Mesendoderm (in vitro differentiated cells): ENCODE data around the gene FGF18.

ENCODE experiments used
- DNase-seq: peaks from one replicate; pipeline ENCODE4 v3.0.0; 2013
- H2AK5ac ChIP-seq: 2 replicates; pipeline ENCODE4 v1.6.1; 2013; ENCODE audit warnings: low read length, inconsistent platforms
- H2BK120ac ChIP-seq: 2 replicates; pipeline ENCODE4 v1.6.1; 2013; ENCODE audit warnings: low read depth, mild to moderate bottlenecking, low read length, moderate library complexity, mixed read lengths
- H2BK15ac ChIP-seq: replicated peaks from 2 replicates; pipeline ENCODE4 v1.6.1; 2013; ENCODE audit warnings: low read depth, mild to moderate bottlenecking, moderate library complexity
- H2BK5ac ChIP-seq: 2 replicates; pipeline ENCODE4 v1.6.1; 2013; ENCODE audit warnings: low read length, inconsistent platforms
- H3K18ac ChIP-seq: 2 replicates; pipeline ENCODE4 v1.6.1; 2013; ENCODE audit warnings: mild to moderate bottlenecking, low read length, mixed read lengths
- H3K23ac ChIP-seq: one replicate; pipeline ENCODE4 v1.6.1; 2013; ENCODE audit warnings: low read length
- H3K27ac ChIP-seq: 2 replicates; pipeline ENCODE4 v1.5.1; 2013; ENCODE audit warnings: low read depth, mild to moderate bottlenecking, inconsistent platforms, low read length, moderate library complexity
- H3K27me3 ChIP-seq: 2 replicates; pipeline ENCODE4 v1.6.1; 2013; ENCODE audit warnings: low read length, control low read depth, mild to moderate bottlenecking, inconsistent platforms; ENCODE audit not compliant: insufficient read depth, poor library complexity
- H3K36me3 ChIP-seq: 2 replicates; pipeline ENCODE4 v1.6.1; 2013; ENCODE audit warnings: low read length, inconsistent platforms; ENCODE audit not compliant: control insufficient read depth, insufficient read depth
- H3K4ac ChIP-seq: one replicate; pipeline ENCODE4 v1.6.1; 2013; ENCODE audit warnings: low read depth, mild to moderate bottlenecking, low read length, moderate library complexity
- H3K4me1 ChIP-seq: 2 replicates; pipeline ENCODE4 v1.6.1; 2013; ENCODE audit warnings: low read depth, low read length, inconsistent platforms; ENCODE audit not compliant: control insufficient read depth
- H3K4me2 ChIP-seq: 2 replicates; pipeline ENCODE4 v1.6.1; 2013; ENCODE audit warnings: low read length
- H3K4me3 ChIP-seq: 2 replicates; pipeline ENCODE4 v1.5.1; 2013; ENCODE audit warnings: mild to moderate bottlenecking, low read length
- H3K56ac ChIP-seq: one replicate; pipeline ENCODE4 v1.6.1; 2013; ENCODE audit warnings: low read length
- H3K79me1 ChIP-seq: 2 replicates; pipeline ENCODE4 v1.6.1; 2013; ENCODE audit warnings: low read length, inconsistent platforms
- H3K79me2 ChIP-seq: 2 replicates; pipeline ENCODE4 v1.6.1; 2013; ENCODE audit warnings: mild to moderate bottlenecking, low read length; ENCODE audit not compliant: control insufficient read depth, insufficient read depth
- H3K9ac ChIP-seq: 2 replicates; pipeline ENCODE4 v1.6.1; 2013; ENCODE audit warnings: low read length, inconsistent platforms
- H4K5ac ChIP-seq: one replicate; pipeline ENCODE4 v1.6.1; 2013; ENCODE audit warnings: low read length
- H4K8ac ChIP-seq: one replicate; pipeline ENCODE4 v1.6.1; 2013; ENCODE audit warnings: low read depth, mild to moderate bottlenecking, control low read depth, low read length, moderate library complexity
- WGBS: extraction: QIAGEN DNeasy Blood & Tissue Kit; methylation state at CpG from one replicate; pipeline ENCODE4 v1.1.7; 2013; ENCODE audit warnings: low lambda C conversion rate, missing lambda C conversion rate; ENCODE audit not compliant: insufficient coverage; ENCODE audit errors: extremely low coverage; 5-methylcytosine and 5-hydroxymethylcytosine counted together

Gene FGF18

DNA sequence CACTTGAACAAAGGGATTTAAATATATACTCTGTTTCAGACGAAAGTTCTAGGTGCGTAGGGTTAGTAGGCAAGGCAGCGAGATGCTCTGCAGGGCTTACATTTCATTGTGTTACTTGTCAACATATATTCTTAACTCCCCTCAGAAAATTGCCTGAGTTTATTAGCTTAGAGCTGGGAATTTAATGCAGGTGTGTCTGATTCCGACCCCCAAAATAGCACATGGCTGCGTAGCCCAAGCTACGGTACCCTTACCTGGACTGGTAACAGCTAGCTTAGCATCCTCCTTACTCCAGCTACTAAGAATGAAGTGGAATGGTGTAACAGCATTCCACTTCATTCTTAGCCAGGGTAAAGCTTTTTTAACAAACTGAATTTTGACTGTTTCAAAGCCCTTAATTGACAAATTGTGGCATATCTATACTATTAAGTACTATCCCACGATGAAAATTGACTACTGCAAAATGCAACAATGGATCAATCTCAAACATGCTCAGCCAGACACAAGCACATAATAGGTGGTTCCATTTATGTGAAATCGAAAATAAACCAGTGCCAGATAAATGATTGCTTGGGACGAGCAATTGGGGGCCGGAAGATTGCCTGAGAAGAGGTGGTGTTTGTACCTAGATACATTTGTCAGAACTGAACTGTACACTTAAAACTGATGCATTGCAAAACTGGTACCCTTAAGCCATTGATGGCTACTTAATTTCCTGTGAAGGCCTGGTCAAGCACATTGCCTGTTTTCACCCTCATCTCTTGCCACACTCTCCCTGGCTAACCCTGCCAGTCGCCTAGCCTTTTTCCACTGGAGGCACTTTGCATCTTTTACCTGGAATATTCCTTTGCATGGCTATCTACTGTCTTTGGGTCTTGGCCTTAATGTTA, 3.0 kb upstream of the FGF18 start:
- Histone ChIP-seq H4K5ac (no peak overlapping the region), H3K9ac (no peak overlapping the region), H3K79me1 (no peaks in the 10 kb centered on the region), H3K4me2 (no peak overlapping the region), H2AK5ac (no peak overlapping the region), H2BK120ac (no peak overlapping the region), H3K36me3 (peaks cover 2% of the 10 kb centered on the region), H2BK5ac (no peak overlapping the region), H4K8ac (no peak overlapping the region), H3K4me3 (no peak overlapping the region), H3K4ac (no peak overlapping the region), H3K56ac (no peak overlapping the region), H3K79me2 (no peaks in the 10 kb centered on the region), H3K4me1 (peaks cover 2% of the 10 kb centered on the region), H2BK15ac (no peak overlapping the region), H3K27me3 (peaks cover 14% of the 10 kb centered on the region), H3K27ac (no peak overlapping the region), H3K23ac (no peak overlapping the region), H3K18ac (no peak overlapping the region)
- no CpG with 5 or more reads among the region's 11 CpGs for WGBS
- no peak for DNase-seq

DNA sequence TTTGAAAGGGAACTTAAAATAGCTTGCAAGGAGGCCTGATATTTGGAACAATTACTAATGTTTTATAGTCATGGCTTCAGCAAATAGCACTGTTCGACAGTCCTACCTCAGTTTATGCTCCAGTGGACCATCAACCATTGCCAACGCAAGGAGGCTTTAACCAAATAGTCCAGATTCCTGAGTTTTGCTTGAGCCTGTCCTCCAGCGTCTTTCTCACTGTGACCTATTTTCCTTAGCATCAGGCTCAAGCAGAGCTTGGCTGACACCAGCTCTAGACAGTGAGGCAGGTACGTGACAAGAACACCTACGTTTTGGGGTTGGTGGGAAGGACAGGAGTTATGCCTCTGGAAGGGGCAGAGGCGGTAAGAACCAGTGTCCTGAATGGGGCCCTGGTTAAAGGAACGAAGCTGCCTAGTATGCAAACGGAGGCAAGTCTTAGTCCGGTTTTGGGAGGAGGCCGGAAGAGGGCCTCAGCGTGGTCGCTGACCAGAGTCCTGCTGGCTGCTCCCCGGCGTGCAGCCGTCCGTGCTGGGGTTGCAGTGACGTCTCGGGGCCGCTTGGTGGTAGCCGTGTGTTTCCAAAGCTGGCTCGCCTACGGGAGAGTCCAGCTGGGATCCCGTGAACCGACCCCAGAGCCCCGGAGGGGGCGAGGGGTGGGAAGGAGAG, 998 bp upstream of the FGF18 start:
- H3K4me3 ChIP-seq, result no peak overlapping the region
- peaks cover 15% of the 10 kb centered on the region for H3K27me3 ChIP-seq
- no peak overlapping the region for H4K8ac ChIP-seq
- no peak overlapping the region for H4K5ac ChIP-seq
- H2BK120ac ChIP-seq, result no peak overlapping the region
- peak overlapping the region; percentile 70 for H3K4me2 ChIP-seq
- peaks cover under 1% of the 10 kb centered on the region for H3K36me3 ChIP-seq
- H2BK15ac ChIP-seq, result no peak overlapping the region
- peak overlapping the region; percentile 33 for H3K9ac ChIP-seq
- no peak overlapping the region for H2BK5ac ChIP-seq
- H3K79me1 ChIP-seq, result no peaks in the 10 kb centered on the region
- no CpG with 5 or more reads among the region's 26 CpGs for WGBS
- no peak overlapping the region for H3K4ac ChIP-seq
- H3K56ac ChIP-seq, result no peak overlapping the region
- H3K27ac ChIP-seq, result no peak overlapping the region
- peak; percentile 92 for DNase-seq
- H2AK5ac ChIP-seq, result no peak overlapping the region
- H3K23ac ChIP-seq, result no peak overlapping the region
- H3K79me2 ChIP-seq, result no peaks in the 10 kb centered on the region
- peaks cover 2% of the 10 kb centered on the region for H3K4me1 ChIP-seq
- H3K18ac ChIP-seq, result no peak overlapping the region

DNA sequence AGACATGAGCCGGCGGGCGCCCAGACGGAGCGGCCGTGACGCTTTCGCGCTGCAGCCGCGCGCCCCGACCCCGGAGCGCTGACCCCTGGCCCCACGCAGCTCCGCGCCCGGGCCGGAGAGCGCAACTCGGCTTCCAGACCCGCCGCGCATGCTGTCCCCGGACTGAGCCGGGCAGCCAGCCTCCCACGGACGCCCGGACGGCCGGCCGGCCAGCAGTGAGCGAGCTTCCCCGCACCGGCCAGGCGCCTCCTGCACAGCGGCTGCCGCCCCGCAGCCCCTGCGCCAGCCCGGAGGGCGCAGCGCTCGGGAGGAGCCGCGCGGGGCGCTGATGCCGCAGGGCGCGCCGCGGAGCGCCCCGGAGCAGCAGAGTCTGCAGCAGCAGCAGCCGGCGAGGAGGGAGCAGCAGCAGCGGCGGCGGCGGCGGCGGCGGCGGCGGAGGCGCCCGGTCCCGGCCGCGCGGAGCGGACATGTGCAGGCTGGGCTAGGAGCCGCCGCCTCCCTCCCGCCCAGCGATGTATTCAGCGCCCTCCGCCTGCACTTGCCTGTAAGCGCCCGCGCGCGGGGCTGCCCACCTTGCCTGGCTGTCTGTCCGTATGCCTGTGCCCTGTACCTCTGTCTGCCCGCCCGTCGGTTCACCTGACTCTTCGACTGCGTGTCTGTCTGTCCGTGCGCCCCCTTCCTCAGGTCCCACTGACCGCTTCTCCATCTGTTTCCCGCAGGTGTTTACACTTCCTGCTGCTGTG, 412 bp downstream of the FGF18 start:
- DNase-seq, result peak; percentile 46

DNA sequence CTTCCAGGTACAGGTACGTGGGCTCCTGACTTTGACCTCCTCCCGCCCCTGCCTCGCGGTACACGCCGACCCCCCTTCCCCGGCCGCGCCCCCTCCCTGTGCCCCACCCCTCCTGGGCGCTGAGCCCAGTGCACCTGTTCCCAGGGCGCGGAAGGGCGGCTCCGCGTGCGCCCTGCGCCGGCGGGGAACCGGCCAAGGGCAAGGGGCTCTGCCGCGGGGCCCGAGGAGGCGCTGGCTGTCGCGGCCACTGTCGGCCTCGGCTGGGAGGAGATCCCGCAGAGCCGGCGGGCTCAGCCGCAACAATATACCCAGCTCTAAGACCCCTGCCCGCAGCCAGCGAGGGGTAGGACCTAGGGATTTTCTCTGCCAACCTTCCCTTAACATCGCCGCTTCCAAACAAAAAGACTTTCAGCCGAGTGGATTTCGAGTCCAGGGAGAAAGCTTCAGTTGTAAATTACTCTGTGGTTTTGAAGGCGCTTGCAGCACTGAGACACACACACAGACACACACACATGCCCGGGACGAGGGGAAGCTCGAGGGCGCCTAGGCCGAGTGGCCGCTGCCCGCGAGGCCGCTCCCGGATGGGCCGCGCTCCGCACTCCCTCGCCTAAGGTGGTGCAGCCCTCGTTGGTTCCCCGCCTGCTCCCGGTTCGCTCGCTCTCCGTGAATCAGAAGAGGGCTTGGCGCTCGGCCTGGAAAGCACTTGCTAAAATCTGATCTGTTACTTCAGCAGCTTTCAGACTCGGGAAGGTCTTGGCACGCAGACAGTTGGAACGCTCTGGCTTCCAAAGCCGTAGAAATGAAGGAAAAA, 1.2 kb downstream of the FGF18 start:
- no peak for DNase-seq
- Histone ChIP-seq H3K18ac (no peak overlapping the region), H3K4me2 (peak overlapping the region; percentile 71), H3K4me1 (peaks cover 4% of the 10 kb centered on the region), H3K79me1 (no peaks in the 10 kb centered on the region), H3K23ac (no peak overlapping the region), H2AK5ac (no peak overlapping the region), H4K8ac (no peak overlapping the region), H3K4me3 (no peak overlapping the region), H3K4ac (no peak overlapping the region), H3K79me2 (no peaks in the 10 kb centered on the region), H2BK15ac (no peak overlapping the region), H4K5ac (no peak overlapping the region), H3K36me3 (no peaks in the 10 kb centered on the region), H3K27ac (no peak overlapping the region), H2BK120ac (no peak overlapping the region), H2BK5ac (no peak overlapping the region), H3K56ac (peak overlapping the region; percentile 22), H3K27me3 (peaks cover 15% of the 10 kb centered on the region), H3K9ac (peak overlapping the region; percentile 40)
- no CpG with 5 or more reads among the region's 65 CpGs for WGBS

More for the DNA sequence above, 412 bp downstream of the FGF18 start:
- no peak overlapping the region for H2BK5ac ChIP-seq
- H3K23ac ChIP-seq, result no peak overlapping the region
- H4K8ac ChIP-seq, result no peak overlapping the region
- H3K27me3 ChIP-seq, result peaks cover 15% of the 10 kb centered on the region
- no peak overlapping the region for H3K18ac ChIP-seq
- no peak overlapping the region for H4K5ac ChIP-seq
- WGBS, result no CpG with 5 or more reads among the region's 95 CpGs
- peak overlapping the region; percentile 29 for H3K9ac ChIP-seq
- H2BK15ac ChIP-seq, result no peak overlapping the region
- no peak overlapping the region for H3K4me3 ChIP-seq
- H2AK5ac ChIP-seq, result no peak overlapping the region
- H3K27ac ChIP-seq, result no peak overlapping the region
- H2BK120ac ChIP-seq, result no peak overlapping the region
- H3K79me1 ChIP-seq, result no peaks in the 10 kb centered on the region
- no peak overlapping the region for H3K4ac ChIP-seq
- peaks cover 4% of the 10 kb centered on the region for H3K4me1 ChIP-seq
- no peaks in the 10 kb centered on the region for H3K79me2 ChIP-seq
- peak overlapping the region; percentile 66 for H3K4me2 ChIP-seq
- peak overlapping the region; percentile 34 for H3K56ac ChIP-seq
- H3K36me3 ChIP-seq, result no peaks in the 10 kb centered on the region
